Measurements from ENCODE around the gene MCTP1.

GRCh38 chr5:95110118-95110517 lies 174.8 kb downstream of the MCTP1 start:
- TF ChIP-seq CTCF (IDR thresholded peaks at IDR 0.05) (no peak), POLR2A (IDR thresholded peaks at IDR 0.05) (no peak)
